ENCODE measurements around the gene CRYL1.
"Not testable (repeated sequence)": the region's sequence is repeated elsewhere in the genome, so short reads cannot be mapped to it uniquely, and the experiment has no call there.

Gene CRYL1

DNA sequence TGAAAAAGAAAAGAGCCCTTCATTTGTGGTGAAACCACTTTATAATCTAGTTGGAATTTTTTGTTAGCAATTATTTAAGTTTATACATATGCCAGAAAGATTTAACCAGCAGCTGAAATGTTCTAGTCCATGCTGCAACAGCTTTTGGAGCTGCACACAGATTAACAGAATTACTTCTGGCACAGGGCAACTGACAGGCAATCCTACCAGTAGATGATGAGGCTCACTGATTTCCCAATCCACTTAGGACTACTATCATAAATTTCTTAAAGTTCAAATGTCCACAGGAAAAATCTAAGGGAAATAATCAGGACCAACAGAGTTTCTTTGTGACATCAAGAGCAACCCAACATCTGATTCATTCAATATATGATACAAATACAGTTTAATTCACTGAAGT is 78.8 kb downstream of the CRYL1 start:
- no peak for DNase-seq

DNA sequence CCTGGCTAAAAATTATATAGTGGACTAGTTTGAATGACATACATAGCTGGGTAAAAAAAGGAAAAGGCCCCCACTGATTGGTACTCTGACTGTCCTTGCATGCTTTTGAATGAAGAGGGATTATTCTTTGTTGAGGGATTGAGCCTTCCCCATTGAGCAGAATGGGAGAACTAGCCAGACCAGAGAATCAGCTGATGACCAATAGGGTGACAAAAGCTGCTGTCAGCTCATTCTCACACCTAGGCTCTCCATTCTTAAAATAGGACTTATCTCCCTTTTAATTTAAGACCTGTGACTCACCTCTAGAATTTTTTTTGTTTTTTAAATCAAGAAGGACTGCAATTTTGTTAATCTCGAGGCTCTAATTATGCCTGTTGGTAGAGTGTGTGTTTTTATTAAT is 79.3 kb downstream of the CRYL1 start:
- no peak for DNase-seq

DNA sequence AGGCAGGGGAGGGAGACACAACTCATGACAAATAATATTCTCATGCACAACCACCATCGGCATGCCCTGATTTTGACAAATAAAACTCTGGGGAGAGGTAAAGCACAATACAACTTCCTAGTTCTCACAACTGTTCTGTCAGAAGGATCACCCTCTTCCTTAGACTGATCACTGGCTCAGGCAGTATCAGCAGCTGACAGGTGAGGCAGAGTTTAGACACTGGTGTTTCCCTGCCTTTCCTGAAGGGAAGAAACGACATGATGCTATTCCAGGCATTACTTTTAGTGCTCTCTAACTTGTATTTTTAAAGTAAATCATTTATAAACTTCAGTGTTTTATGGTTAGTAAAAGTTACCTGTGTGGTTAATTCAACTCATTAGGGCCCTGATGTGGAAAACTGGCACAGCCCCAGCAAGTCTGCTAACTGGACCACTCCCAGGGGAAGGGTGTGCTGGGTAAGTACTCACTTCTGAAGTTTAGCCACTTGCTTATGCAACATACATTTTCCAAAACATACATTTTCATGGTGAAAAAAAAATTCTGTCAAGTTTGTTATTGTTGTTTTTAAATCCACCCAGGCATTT is 82.8 kb downstream of the CRYL1 start:
- DNase-seq = no peak

DNA sequence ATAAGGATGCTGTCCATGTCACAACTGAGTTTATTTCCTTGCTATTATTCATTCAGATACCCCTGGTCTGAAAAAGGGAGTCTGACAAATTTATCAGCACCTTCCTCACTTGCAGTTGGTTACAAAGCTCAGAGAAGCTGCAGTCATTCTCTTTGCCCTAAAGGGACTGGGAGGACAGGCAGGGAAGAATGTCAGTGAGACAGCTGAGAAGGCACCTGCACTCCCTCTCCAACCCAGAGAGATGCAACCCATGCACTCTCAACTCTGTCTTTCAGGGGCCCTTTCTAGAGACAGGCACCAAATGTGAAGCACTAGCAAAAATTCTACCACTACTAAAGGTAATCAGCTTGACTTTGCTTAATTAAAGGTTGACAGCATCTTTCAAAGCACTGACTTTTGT is 83.3 kb downstream of the CRYL1 start:
- no peak for DNase-seq

DNA sequence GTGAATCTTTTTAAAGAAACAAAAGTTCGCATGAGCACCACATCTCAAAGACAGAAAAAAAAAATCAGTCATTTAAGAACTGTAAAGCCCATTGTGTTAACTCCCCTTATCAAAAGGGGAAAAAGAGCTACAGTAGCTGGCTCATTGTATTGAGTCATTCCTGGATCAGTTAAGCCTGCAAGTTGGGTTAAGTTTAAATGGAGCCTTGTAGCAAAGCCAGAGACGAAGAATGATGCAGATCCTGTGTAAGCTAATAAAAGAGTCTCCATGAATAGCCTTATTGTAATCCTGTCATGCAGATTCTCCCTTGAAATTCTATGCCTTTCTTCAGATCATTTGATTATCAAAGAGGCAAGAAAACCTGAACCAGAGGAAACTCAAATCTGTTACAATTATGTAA is 83.8 kb downstream of the CRYL1 start:
- no peak for DNase-seq

DNA sequence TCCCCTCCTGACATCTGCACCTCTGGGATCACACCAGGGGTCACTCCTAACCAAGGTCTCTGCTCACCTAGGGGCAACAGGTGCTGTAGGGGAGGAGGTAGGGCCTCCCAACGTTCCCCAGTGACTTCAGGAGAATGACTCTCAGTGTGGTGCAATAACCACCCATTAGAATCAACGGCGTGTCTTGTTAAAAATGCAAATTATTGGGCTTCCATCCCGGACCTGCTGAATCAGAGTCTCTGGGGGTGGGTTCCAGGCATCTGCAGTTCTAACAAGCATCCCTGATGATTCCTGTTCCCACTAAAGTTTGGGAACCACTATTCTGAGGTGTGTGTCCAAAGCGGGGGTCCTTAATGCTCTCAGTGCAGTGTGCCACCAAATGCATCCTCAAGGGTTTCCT is 84.6 kb downstream of the CRYL1 start:
- no peak for DNase-seq

DNA sequence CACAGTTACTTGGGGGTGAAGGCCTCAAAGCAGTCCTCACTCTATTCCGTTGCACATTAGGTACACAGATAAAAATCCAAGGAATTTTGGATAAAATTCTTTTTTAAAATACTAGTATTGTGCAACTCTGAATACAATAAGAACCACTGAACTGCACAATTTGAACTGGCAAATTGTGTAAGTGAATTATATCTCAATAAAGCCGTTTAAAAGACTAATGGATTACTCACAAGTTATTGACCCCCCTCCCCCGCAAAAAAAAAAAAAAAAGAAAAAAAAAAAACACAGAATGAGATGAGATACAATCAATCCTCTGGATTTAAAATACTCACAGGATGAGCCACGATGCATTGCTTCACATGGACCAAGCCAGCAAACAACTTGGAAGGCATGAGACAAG is 86.4 kb downstream of the CRYL1 start:
- no peak for DNase-seq

DNA sequence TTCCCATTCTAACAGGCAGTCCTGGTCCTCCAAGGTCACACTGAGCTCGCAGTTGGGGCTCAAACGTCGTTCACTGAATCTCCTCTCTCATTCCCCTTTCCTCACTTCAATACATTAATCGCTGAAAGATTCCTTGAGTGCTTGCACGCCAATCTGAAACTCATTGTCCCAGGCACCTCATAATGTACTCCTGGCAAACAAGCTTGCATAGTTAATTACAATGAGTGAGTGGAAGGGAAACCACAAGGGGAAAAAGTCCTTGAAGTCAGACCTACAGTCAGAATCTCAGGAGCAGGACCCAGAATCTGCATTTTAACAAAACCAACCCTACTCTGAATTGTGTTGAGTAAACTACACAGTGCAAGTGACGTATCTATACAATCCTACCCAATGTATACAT is 86.9 kb downstream of the CRYL1 start:
- DNase-seq = no peak

DNA sequence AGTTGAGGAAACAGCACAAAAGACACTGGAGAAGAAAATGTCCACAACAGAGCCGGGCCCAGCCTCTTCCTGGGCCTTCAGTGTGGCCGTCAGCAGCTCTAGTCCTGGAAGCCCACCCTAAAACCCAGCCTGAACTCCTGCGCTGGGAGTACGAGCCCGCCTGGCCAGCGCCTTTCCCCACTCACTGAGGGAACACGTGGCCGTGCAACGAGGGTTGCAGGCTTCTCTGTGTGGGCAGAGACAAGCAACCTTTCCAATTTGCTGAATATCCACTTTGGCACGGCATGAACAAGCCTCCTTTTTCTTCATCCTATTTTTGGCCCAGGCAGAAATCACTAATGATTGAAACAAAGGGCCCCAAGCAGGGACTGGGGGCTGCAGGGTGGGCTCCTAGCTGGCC is 89.2 kb downstream of the CRYL1 start:
- DNase-seq = no peak

DNA sequence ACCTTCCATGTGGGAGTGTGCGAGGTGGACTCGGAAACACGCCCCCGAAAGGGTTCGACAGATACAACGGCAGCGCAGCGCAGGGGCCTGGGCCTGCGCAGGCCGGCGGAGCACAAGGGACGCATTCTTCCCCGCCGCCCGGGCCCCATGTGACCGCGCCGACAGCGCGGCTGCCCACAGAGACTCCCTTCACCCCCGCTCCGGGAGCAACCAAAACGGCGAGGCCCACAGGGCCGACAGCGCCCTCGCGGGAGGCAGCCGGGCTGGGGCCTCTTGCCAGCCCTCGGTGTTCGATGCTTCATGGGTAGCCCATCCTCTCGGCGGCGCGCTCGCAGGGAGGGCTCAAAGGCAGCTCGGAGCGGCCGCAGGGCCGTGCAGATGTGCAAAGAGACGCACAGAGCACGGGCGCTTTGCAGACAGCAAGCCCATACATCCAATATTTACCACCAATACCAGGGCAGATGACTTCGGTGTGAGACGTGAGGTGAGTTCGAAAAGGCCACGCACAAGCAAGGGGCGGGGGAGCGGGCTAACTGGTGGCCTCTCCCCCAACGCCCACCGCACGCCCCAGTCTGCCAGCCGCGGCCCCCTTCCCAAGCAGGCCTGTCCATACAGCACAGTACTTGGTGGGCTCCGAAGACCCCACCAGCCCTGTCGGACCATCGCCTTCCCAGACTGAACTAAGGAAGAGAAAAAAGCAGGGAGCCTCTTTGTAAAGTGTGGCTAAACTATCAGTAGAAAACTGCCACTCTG is 89.9 kb downstream of the CRYL1 start:
- no peak for DNase-seq

DNA sequence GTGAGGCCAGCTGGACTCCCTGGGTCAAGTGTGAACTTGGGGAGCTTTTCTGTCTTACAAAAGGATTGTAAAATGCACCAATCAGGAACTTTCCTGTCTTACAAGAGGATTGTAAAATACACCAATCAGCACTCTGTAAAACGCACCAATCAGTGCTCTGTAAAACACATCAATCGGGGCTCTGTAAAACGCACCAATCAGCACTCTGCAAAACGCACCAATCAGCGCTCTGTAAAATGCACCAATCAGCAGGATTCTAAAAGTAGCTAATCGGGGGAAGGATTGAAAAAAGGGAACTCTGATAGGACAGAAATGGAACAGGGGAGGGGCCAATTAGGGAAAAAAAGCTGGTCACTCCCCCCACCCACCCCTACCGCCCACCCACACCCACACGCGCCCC is 91.4 kb downstream of the CRYL1 start:
- DNase-seq = not testable (repeated sequence)

DNA sequence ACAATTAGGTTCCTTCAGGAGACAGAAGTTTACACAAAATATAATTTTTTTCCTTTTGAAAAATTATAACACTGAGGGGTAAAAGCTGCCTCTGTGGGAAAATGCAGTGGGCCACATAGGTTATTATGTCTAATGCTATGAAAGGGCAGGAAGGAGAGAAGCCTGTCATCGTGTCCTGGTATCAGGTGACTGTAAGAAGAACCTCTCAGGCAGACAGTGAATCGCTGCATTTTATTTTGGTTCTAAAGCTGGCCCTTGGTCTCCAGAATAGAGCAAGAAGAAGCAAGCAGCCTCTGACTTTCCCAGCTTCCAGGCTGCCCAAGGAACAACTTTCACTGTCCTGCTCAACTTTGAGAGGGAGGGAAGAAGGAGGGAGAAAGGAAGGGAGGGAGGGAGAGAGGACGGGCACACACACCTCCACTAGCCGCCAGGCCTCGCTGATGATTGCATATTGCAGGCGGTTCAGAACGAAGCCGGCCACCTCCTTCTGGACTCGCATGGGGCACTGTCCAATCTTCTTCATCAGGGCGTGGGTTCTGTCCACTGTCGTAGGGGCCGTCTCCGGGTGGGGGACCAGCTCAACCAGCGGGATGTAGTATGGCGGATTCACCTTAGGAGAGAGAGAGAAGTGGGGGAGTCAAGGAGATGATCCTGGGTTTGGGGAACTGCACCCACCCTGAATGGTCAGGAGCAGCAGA is 93.8 kb downstream of the CRYL1 start:
- DNase-seq = no peak

DNA sequence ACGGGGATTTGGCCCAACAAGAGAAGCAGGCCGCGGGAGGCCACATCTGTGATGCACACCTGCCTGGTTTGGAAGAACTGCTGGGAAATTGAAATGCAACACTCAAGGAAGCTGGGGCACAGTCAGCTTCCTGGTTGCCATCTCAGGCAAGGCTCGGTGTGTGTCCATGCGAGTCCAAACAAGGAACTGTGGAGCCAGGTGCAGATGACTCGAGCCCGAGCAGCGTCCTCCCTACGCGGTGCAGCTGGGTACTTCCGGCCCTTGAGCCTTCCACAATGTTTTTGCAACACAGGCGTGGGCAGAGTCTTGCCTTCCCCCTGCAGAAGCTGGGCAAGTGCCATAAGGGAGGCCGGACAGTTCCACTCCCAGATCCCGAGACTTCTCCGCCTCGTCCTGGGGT is 94.6 kb downstream of the CRYL1 start:
- DNase-seq = no peak

DNA sequence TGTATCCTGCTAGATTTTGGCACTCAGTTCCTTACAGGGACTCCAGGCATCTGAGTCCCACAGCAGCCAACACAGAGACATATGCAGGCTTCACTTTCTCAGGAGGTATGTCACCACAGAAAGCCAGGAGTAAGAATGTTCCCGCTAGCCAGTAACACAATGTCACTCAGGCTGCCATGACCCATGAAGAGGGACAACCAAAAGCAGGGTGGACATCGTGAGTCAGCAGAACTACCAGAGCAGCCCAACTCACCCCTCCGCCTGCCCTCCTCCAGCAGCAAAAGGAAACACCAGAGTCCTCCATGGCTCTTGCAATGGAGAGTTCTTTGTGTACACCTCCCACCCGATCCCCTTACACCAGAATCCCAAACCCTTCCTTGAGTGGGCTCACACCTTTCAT is 95.4 kb downstream of the CRYL1 start:
- no peak for DNase-seq

DNA sequence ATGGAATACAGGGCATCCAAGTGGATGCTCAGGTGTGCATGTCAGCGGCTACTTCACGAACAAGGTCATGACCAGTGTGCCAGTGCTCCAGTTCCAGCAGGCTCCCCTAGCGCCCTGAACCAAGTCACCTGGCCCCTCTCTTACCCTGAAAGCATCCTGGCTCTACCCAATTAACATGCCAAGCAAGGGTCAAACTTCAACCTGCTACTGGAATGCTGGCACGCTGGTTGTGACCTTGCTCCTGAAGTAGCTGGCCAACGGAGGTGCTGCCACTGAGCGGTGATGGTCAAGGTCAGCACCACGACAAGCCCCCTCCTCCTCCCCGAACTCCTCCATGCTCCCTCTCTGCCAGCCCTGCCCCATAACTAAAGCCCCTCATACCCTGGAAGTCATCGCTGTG is 96.0 kb downstream of the CRYL1 start:
- no peak for DNase-seq

DNA sequence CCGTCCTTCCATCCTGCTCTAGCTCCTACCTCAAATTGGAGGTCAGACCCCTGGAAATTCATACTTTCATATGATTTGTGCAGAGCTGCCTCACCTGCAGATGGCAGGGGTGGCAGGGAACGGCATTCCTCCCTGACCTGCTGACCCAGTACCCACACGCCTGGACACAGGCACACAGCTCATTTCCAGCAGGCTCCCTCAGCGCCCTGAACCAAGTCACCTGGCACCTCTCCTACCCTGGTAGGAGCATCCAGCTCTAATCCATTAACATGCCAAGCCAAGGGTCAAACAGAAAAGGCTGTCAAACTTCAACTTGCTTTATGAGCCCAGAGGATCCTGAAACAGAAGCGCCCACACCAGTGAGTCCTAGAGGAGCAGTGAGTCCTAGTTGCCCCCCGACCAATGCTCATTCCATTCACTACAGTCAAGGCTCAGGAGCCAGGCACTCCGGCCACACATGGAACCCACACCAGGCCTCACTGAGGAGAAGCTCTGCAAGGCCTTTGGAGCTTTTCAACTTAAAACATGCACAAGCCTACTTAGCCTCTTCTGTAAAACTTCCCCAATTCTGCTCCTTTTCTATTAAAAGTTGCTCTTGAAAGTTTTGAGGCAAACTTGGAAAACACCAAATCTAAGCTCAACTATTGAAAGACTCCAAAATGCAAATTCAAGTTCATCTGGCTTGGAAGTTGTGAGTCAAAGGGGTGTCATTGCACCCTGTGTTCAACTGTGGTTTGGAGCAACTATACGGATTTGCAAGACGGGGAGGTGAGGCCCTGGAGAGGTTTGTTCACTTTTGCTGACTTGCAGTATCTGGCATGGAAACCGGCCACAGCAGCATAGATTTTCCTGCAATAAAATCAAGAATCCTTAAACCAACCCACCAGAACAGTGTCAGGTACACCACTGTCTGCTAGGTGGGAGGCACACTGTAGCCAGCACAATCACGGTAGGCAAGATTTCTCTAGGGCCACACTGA is 96.7 kb downstream of the CRYL1 start:
- DNase-seq = no peak

DNA sequence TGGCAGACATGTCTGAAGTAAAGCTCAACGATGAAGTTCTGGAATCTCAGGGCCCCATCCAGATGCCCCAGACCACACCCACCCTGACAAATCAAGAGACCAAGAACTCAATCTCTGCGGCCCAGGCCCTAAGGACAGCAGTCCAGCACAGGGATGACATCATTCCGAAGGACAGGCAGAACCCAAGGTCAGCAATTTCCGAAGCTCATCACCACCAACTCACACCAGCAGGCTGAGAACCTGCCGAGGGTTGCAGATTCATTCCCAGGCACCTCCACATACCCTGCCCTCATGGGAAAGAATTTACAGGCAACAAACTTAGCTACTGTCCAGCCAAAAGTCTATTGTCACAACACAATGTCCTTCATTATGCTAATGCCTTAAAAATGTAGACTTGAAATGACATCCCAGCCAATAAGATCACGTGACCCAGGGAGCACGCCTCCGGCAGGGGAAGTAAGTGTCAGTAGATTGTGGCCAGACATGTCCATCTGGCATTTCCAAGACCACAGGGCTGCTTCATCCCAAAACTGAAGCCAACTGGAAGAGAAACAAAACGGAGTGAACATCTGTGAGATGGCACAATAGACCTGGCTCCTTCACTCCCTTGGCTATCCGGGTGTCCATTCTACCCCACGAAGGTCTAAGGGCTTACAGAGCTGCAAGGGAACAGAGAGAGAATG is 98.8 kb downstream of the CRYL1 start:
- no peak for DNase-seq

DNA sequence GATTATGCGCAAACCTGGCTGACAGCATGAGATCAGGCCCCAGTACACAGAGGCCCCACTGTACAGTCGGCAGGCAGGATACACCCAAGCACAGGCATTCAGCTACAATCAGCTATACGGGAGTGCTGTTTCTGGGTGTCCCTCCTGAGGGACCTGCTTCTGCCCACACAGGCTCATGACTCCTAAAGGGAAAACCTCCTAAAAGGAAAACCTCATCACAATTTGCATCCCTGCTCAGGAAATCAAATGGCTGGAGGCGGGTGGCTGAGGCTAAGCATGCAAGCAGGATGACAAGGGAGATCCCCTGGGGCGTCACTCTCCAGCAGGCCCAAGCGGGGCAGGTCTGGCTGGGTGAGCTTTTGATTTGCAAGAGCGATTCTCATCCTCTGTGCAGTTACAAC is 99.8 kb downstream of the CRYL1 start:
- DNase-seq = no peak

DNA sequence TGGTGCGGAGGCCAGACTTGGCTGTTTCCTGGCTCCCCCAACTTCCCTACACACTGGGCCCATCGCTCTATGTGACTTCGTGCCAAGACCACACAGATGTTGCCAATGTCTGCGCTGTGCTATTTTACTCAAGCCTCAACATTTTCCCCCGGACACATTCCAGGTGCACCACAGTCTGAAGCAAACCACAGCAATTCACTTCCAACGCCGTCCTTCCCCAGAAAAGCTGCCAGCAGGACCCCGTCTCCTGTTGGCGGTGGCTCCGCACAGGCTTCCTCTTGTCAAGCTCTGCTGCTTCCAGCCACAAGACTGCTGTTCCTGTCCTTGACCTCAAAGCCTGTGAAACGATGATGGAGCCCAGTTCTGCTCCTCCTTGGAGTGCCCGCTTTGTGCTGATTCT is 100.7 kb downstream of the CRYL1 start:
- peak; percentile 84 for DNase-seq

DNA sequence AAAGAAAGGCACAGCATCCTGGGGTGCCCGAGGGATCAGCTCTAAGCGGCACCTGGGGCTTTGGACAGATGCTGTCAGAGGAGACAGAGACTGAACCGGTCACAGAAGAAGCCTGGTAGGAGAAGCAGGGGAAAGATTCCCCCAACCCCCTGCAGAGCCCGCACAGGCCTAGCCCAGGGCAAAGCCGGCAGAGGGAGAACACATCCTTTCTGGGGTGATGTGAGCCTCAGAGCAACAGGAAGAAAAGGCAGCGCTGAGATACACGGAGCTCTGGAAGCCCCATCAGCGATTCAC is 101.2 kb downstream of the CRYL1 start:
- DNase-seq = no peak

DNA sequence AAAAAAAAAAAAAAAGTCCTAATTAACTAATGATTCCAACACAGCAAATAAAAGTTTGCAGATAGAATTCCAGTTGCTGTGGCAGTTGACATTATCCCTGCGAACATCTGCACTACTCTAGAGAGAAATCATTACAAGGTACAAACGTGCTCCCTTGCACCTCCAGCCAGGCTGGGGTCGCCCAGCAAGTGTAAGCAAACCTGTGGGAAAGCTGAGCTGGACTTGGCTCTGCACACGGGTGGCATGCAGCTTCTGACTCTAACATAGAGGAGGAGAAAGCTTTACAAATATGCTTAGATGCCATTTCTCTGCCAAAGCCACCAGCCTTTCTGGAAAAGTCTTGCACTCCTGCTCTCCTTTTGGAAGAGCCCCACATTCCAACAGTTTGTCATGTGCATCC is 103.3 kb downstream of the CRYL1 start:
- DNase-seq = no peak

DNA sequence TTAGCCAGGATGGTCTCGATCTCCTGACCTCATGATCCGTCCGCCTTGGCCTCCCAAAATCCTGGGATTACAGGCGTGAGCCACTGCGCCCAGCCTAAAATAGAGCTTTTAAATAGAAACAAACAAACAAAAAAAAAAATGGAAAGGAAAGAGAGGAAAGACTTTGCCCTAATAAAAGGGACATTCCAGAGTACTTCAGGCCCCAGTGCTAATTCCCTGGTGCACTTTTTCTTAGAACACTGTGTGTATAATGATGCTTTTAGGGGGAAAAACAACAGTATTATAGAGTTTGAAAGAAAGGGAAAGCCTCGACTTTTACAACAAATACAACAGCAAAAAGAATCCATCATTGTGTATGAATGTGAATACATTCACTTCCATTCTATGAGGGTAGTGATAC is 104.7 kb downstream of the CRYL1 start:
- no peak for DNase-seq

DNA sequence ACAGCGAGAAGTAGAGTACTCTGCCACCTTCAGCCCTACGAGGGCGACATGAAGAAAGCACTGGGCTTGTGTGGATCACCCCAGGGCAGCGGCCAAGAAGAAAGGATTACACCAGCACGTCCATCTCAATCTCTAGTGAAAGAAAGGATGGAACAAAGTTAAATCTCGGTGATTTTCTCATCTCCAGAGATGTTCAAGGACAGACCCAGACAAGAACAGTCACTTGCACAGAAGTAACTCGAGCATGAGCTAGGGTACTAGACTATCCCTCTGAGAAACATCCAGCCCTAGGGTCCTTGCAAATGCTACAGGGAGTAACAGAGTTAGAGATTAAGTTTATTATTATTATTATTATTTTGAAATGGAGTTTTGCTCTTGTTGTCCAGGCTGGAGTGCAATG is 106.7 kb downstream of the CRYL1 start:
- DNase-seq = no peak

Measured in right hindlimb (tissue), 1 donor.